T47D (cell line): Measurements from ENCODE around the gene HHATL.

Experiments
- DNase-seq, 2 experiments: peaks; one replicate each; pipeline versions ENCODE4 v3.0.0 to v3.0.0-alpha.2; 2011 to 2012; ENCODE audit warnings: low read depth in 1 of 2, low spot score in 1 of 2
- JUND ChIP-seq: IDR thresholded peaks from 2 replicates; pipeline ENCODE4 v1.6.1; 2012; ENCODE audit warnings: low read depth
- in situ Hi-C: cut with HindIII; loops from 2 replicates; pipeline ENCODE4 v1.10.0; 2016; ENCODE audit warnings: low sequenced_read_pairs, low pct_unique_long_range_greater_than_20kb

HHATL gene

DNA sequence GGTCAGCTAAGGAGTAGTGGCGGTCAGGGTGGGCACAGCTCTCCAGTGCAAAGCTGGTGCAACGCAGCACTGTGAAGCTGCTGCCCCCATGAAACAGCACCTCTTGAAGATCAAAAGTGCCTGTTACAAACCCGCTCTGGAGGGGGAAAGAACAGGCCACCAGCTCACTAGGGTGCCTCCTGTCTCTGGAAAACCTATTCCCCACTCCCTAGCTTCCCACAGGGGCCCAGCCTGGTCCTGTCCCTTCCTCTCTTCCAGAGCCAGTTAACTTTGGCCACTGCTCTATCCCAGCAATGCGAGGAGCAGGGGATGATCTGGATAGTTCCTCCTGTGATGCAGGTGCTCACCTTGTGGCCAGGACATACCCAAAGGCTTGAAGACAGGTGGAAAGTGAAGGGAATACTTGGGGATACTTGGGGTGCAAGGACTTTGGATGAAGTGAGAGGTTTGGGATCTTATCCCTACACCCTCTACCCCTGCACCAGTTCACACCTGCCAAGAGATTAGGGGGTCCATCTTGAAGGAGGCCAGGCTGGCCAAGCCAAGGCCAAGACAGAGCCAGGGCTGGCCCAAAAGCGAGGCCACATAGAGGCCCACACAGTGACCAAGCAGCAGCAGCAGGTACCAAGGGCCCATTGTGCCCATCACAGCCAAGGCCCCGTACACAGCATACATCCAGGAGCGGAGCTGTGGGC is 4.2 kb downstream of the HHATL start:
- in situ Hi-C loops = no loop called here
- no peak for TF ChIP-seq JUND
- DNase-seq = no peak

DNA sequence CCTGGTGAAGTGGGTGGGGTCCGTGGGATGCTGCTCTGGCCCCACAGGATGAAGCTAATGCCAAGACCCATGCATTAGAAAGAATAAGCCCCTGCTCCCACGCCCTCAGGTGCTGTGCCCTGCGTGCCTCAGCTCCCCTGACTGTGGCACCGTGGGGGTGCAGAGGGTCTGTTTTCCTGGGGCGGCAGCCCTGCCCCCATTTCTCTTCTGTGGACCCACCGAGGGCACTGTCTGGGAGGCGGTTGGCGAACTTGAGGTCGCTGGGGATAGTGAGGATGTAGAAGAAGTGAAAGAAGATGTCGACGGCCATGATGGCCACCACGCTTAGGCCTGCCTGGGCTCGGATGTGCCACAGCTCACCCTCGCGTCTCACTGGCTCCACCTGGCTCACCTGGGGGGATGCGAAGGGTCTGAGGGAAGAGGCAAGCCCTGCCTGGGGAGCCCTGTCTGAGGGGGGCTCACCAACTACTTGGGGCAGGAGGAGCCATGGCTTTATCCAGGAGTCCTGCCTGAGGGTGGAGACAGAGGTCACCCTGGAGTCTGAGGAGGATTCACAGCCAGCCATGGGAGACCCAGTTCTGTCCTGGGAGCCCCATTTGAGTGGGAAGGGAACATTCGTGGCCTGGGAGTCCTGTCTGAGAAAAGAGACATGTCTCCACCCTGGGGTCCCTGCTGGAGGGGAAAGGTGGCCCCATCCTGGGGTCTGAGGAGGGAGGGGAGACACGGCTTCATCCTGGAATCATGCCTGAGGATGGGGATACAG is 5.1 kb downstream of the HHATL start:
- DNase-seq = no peak
- TF ChIP-seq JUND = no peak
- in situ Hi-C loops = no loop called here

DNA sequence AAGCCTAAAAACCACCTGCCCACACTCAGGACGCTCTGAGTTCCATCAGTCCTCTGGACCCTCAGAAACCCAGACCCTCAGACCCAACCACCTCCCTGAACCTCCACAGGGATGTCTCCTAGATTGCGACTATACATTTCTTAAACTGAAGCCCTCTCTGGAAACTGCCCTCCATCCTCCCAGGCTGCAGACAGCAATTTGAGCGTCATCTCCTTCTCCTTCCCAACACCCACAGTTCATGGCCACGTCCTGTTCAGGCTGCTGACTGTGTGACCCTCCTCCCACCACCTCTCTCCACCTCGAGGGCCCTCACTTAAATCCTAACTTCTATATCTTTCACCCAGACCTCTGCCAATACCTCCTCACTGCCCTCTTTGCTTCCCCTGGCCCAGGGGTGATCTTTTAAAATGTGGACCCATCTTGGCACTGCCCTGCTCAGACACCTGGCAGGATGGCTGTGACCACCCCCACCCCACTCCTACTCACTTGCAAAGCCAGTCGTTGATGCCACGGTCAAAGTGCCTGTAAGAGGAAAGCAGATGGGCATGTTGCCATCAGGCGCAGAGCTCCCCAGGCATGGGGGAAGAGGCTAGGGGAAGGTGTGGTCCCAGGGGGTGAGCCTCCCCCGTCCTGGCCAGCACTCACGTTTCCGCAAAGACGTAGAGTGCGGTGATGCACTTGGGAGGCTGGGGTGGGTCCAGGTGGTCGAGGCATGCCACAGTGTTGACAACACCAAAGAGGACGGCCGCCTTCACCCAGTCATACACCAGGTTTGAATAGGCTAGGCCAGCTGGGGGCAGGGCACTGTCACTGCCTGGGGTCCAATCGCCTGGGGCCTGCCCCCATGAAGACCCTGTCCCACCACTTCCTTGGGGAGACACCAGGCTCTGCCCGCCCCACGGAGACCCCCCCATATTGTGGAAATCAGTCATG is 6.0 kb downstream of the HHATL start:
- no peak for DNase-seq
- in situ Hi-C loops = no loop called here

DNA sequence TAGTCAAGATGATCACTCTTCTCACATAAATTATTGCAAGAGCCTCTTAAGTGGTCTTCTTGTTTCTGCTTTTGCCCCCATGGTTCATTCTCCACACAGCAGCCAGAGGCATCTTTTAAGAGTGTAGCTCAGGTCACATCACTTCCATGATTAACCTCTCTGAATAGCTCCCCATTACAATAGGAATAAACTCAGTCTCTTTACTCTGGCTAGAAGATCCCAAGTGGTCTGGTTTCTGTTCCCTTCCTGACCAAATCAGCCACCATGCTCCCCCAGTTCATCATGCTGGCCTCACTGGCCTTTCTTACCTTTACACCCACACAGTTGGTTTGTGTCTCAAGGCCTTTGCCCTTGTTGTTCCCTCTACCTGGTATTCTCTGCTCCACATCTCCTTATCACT is 8.2 kb downstream of the HHATL start:
- DNase-seq = no peak
- TF ChIP-seq JUND = no peak
- in situ Hi-C loops = no loop called here

More for the DNA sequence above, 6.0 kb downstream of the HHATL start:
- no peak for TF ChIP-seq JUND

DNA sequence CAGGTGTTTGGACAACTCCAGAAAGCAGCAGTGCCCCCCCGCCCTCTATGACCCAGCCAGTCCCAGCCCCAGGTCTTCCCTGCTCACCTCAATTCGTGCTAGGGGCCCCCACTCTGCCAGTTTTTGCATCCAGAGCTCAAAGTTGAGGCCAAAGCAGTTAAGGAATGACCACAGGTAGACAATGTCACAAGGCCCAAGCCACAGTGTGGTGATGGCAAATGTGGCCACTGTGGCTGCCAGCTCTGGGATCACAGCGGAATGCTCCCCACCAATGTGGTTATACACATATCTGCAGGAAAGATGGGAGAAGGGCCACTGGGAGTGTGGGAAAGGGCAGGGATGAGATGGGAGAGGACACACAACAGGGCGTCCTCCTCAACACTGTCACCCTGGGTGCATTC is 9.1 kb downstream of the HHATL start:
- in situ Hi-C loops = no loop called here
- TF ChIP-seq JUND = no peak
- DNase-seq = no peak

DNA sequence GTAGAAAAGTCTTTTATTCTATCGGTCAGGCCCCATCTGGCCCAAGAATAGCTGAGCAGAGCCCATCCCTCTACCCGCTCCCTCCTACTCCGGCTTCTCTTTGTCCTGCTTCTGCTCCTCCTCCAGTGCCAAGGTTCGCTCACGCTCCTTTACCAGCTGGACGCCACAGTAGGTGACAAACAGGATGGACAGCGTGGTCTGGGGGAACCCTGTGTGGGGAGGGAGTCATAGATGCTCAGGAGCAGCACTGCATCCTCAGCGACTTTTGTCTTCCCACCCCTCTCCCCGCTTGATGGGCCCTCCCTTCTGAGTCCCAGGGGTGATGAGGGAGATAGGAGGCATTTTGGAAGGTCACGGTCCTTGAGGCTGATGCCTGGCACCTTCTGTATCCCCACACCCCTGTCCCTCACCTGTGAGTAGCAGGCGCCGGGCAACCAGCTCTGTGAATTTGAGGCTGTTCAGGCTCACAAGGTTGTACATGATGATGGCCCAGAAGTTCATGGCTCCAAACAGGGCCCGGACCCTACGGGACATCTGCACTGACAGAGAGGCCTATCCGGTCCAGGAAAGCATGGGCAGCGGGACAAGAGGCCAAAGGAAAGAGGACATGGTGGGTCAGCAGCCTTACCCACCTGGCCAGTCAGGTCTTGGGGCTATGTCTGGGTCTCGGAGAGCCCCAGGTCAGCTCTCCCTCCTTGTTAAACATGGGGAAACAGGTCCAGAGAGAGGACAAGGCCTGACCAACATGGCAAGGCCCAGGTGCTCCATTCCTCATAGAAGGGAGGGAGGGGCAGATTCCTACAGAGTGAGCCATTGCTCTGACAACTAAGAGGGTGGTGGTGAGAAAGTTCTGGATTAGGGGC is 9.7 kb downstream of the HHATL start:
- DNase-seq = no peak
- in situ Hi-C loops = no loop called here
- TF ChIP-seq JUND = no peak

DNA sequence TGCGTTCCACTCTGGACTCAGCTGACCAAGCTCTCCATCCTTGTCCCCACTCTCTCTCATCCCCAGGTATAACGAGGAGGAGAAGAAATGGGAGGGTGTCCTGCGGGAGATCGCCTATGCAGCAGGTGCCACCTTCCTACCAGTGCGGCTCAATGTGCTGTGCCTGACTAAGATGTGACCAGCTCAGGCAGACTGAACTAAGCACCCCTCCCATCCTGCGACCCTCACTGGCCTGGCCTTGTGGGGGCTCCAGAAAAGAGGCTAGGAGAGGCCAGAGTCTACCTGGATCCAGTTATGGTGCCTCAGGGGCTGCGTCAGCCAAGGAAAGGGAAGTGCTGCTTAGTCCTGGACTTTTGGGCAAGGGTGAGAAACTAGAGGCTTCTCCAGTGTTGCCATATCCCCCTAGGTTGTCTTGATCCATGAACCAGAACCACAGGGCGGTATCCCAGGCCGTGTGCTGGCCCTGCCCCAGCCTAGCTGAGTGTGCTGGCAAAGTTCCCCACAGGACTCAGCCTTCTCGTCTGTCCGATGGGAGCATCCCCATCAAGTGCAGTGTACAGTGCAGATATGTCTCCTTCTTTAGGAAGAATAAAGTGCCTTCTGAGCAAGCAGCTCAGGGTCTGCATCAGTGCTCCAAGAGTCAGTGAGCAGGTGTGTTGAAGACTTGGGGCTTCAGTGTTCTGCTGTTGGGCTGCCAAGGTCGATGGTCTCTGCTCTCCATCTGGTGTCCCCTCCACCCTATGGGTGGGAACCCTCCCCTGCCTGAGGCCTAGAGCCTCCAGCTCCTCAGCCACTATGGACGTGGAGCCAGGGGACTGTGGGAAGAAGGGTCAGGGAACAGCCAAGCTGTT is 10.6 kb downstream of the HHATL start:
- DNase-seq = no peak
- TF ChIP-seq JUND = no peak
- in situ Hi-C loops = no loop called here

DNA sequence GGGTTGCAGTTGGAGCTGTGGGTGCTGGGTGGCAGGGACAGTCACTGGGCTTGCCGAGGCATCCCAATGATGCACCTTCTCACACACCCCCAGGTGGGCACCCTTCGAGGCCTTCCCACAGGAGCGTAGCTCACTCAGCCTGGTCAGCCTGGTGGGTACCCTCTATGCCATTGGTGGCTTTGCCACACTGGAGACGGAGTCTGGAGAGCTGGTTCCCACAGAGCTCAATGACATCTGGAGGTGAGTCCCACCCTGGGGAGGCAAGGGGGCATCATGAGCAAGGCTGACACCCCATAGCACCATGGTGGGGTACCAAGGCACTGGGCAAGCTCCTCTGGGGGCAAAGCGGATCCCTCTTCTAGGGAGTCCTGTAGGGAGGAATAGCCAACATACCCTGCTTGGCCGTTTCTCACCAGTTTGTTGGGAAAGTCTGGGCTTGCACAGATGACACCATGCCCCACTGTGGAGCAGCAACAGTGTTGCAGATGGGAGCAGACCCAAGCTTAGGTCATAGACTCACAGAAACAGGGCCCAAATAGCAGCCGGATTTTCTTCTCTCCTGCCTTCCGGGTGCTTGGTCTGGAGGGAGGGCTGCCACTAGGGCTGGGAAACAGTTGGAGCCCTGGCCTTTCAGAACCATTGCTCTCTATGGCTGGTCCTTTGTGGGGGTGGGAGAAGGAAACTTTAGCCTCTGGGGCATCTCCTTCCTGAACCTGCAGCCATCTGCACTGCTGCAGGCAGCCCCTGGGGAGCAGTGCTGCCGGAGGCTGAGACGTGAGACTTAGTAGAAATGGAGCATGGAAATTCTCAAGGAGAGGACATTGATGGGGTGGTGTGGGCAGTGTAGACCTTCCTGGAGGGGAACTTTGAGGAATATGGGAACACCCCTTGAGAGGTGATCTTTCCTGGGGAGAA is 11.6 kb downstream of the HHATL start:
- no peak for DNase-seq
- no peak for TF ChIP-seq JUND
- in situ Hi-C loops = no loop called here

DNA sequence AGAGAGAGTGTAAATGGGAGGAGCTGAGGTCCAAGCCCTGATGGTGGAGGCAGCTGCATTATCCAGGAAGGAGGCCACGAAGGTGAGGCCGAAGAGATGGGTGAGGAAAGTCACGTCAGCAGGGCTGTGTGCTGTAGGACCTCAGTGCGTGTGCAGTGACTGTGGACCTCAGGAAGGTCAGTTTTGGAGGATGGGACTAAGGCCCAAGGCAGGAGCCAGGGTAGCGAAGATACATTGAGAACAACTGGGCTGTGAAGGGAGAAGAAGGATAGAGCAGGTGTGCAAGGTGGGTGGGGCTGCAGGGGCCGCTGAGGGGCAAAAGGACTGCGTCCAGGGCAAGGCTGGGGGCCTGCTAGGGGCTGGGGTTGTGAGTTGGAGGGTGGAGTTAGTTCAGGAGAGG is 12.4 kb downstream of the HHATL start:
- DNase-seq = no peak
- no peak for TF ChIP-seq JUND
- in situ Hi-C loops = no loop called here

DNA sequence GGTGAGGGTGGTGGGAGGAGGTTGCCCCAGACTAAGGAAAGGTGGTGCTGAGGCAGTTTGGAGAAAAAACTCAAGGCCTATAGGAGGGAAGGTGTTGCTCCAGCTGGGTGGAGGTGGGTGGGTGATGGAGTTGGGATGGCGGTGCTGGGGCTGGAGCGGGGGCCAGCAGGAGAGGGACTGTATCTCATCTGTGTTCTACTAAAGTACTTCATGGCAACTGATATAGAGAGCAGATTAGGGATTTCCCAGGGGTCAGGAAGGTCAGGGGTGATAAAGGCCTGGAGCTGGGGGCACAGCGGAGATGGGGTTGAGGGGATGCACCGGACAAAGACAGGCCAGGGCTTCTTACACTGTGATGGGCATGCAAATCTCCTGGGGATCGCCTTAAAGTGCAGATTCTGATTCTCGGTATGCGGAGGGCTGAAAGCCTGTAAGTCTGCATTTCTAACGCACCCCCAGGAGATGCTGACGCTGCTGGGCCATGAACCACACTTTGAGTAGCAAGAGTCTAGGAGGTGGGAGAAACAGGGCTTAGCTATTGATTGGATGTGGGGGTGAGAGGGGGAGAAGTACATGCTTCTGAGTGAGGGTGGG is 13.1 kb downstream of the HHATL start:
- no peak for DNase-seq
- TF ChIP-seq JUND = no peak
- in situ Hi-C loops = no loop called here
